HG02763 (cell line): ENCODE results near the gene NT5C1A.

Experiments
- ATAC-seq: cut with Tn5 transposase; IDR thresholded peaks from one replicate; pipeline ENCODE4 v1.9.1; 2021; ENCODE audit warnings: mild to moderate bottlenecking, moderate library complexity; ENCODE audit not compliant: unreplicated experiment

NT5C1A gene

DNA sequence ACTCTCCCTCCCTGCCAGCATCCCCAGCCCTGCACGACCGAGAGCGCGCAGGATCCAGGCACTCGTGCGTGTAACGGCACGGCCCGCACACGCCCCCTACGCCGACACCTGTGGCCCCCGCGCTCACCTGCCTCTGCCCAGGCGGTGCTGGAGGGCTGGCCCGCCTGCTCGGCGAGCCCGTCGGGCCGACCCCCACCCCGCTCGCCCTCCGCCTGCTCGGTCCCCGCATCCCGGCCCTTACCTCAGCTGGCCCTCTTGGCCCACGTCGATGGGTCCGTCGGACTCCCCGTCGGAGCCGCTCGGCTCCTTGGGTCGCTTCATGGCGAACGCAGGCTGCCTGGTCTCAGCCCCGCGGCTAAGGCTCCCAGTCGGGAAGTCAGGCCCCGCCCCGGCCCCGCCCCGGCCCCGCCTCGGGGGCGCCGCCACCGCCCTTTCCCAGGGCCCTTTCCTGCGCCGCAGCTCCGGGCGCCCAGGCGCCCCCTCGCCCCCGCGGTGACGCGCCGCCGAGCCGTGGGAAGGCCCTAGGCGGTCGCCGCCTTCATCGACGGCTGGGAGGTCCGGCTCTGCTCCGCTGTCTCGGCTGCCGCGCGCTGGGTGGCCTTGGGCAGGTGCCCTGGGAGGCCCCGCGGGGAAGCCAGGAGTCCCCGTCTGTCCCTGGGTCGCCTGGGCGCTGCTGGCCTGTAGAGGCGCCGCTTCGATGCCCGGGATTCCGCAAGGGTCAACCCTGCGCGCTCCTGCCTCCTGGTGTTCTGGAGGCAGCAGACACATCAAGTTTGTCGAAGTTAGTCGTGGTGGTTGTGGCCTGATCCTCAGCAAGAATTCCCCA is 32.4 kb downstream of the NT5C1A start, which contains the start of gene HEYL:
Gene HEYL (minus strand): TSS at position 339 of the 826 bp plus-strand sequence. CDS start 18 bp downstream, at position 321.
- ATAC-seq: no peak

DNA sequence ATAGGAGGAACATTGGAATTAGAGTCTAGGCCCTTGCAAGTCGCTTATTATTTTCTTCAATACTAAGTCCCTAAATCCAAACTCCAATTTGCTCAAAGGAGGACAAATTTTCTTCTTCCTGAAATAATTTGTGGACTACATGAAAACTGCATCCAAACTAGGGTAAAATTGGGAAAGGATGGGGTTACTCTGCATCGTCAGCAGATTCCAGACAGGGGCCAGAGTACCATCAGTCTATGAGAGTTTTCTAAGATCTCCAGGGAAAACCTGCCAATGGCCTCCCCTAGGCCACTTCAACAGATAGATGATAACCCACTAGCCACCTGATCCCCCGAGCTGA is 33.0 kb downstream of the NT5C1A start:
- no peak for ATAC-seq

DNA sequence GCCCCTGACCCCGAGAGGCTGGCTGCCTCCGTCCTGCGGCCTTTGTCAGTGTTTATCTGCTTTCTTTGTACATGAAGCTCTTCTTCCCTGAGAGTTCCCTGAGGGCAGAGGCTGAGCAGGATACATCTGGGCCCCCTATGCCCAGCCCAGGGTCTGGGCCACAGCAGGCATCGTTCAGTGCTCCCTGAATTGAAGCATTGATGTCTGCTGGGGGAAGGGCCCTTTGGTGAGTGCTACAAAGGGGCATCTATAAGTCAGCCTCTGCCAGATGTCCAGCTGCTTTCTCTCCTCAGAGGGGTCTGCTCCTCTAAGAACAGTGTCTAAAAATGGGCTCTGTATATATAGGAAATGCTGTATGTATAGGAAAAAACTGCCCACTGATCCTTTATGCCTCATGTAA is 34.5 kb downstream of the NT5C1A start:
- no peak for ATAC-seq

DNA sequence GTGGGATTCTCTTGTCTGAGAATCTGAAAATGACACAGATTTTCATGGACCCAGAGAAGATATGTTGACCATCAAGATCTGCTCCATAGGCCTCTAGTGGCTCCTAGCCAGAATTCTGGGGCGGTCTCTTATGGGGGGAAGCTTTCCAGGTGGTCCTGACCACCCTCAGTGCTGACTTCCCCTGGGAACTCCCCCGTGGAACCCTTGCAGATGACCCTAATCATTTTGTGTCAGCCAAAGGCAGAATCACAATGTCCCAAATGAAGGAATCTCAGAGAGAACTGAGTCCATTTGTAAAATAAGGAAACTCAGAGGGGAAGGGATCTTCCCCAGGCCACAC is 36.1 kb downstream of the NT5C1A start:
- ATAC-seq: no peak

DNA sequence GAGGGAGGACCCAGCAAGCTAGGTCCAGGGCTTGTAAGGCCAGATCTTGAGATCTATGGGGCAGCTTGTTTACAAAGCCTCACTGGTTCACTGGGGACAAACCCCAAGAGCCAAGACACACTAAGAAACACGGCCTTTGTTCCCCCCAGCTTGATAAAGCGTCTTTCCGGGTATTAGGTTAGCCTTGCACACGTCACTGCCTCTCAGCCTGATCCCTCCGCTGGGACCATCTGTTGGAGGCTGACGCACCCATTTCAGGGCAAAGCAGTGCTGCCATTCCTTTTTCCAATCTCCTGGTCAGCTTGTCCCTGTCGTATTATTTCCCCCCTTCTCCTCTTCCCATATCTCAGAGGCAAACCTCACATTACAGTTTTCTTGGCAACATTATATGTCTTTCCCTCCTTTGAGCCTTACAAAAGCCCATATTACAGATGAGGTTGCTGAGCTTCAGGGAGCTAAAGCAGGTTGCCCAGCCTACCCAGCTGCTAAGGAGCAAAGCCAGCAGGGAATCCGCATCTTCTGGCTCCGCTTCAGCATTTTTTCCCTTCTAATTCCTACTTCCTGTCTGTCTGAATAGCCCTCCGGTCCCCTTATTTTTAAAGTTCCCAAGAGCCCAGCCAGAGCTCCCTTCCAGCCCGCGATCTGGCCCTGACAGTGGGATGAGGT is 36.6 kb downstream of the NT5C1A start:
- no peak for ATAC-seq

DNA sequence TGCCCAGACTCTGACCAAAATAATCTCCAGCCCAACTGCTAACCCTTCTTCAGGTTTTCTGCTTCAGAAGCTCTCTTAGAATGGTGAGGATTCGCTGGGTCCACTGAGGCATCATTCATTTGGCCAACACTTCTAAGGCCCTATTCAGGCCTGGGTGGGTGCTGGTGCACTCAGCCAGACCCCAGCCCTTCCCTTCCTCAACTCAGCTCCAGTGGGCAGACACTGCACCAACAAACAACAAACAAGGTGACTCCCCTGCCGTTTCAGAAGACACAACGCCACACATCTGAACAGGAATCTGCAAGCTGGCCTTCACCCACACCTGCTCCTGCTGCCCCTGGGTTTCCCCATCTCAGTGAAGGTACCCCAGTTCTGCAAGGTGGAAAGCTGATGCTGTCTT is 38.5 kb downstream of the NT5C1A start:
- no peak for ATAC-seq

DNA sequence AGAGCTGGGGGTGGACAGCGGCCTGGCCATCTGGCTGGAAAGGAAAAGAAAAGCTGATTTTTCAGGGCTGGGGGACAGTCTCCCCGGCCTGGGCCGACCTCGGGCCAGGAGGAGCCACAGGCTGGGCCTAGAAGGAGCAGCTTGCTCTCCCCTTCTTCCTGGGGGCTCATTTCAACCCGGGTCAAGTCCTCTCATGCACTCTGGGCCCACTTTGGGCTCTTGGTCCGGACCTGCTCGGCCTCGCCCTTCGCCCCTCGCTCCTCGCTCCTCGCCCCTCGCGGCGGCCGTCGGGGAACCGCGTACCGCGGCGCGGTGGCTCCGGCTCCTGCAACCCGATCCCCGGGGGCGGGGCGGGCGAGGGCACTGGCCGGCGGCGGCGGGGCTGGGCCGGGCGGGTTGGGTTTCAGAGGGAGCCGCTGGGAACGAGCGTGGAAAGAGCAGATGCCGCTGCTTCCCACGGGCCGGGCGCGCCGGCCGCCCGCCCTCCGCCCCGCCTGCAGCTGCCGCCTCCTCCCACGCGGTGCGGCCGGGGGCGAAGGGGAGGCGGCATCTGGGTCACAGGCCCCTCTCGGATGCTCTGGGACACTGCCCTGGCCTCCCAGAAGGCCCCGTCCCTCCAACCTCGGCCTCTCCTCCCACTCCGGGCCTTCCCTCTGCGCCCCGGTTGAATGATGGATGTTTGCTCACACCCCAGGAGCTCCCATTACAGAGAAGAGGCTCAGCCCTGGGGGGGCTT is 39.1 kb downstream of the NT5C1A start:
- ATAC-seq: no peak

DNA sequence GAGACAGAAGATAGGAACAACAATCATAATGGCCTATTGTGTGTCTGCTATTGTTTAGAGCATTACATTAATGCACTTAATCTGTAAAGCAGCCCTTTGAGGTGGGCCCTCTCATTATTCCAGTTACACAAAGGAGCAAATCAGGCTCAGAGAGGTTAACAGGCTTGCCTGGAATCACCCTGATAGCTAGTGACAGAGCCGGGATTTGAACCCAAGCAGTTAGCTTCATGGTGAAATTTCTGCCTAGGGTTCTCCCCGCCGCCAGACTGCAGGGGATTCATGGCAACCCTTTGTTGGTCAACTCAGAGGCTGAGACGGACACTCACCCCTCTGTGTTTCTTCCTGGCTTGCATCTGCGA is 39.6 kb downstream of the NT5C1A start:
- no peak for ATAC-seq

DNA sequence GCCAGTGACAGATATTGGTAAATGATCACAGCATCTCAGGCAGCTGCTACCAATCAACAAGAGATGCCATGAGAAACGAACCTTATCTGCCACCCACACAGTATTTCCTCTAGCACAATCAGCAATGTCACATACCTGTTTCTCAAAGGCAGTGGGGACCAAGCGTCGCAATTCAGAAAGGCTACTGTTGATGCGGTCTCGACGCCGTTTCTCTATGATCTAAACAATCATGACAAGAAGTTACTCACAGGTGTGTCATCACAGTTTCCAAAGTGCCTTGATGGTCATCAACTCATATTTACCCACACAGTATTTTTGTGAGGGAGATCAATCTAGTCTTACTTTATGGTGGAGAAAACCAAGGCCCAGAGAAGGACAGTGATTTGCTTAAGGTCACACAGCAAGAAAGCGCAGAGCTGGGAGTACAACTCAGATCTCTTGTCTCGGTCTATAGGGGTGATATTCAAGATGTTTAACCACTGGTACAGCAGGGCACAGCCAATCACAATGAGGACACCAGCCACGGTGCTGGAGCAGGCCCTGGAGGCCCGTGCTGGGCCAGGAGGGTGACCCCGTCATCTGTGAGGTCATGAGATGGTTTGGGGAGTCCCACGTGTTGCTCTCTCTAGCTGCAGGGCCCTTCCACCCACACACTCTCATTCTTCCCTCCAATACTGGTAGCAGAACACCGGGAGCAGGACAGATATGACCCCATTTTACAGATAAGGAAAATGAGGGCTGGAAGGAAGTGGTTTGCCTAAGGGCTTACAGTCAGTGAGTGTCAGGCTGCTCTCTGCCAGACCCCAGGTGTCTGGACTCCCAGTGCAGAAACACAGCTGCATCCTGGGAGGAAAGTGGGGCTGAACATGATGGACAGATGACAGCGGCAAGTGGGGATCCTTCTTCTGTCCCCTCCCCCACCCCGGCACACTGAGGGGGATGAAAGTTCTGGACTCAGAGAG is 40.3 kb downstream of the NT5C1A start:
- no peak for ATAC-seq

DNA sequence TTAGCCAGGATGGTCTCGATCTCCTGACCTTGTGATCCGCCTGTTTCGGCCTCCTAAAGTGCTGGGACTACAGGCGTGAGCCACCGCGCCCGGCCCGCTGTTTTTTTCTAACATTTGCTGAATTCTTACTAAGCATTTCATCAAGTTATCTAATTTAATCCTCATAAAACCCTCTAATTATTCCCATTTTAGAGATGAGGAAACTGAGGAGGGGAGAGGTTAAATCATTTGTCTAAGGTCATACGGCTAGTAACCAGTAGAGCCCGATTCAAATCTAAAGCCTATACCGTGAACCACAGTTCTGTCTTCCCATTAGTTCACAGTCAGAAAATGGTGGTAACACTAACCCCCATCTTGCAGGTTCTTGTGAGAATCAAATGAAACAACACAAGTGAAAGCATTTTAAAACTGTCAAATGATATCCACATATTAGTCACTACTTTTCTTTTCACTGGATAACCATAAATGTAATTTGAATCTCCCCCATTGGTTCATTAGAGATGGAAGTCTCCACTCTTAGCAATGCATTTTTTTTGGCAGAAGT is 43.0 kb downstream of the NT5C1A start:
- no peak for ATAC-seq

DNA sequence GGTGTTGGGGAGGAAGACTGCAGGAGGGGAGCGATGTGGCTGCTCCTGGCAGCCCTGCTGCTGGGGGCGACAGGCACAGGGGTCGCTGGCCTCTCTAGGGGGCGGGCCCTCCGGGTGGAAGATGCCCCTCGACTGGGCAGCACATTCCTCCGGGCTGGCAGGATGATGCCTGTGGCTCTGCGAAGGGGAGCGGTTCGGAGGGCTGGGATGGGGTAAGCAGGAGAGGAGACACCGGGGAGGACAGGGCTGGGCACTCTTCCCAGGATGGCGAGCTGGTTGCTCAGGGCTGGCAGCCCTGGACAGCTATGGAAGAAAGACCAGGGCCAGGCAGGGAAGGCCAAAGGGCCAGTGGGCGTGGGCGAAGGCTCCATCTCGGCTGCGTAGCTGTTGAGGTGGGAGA is 45.3 kb downstream of the NT5C1A start:
- ATAC-seq: no peak

DNA sequence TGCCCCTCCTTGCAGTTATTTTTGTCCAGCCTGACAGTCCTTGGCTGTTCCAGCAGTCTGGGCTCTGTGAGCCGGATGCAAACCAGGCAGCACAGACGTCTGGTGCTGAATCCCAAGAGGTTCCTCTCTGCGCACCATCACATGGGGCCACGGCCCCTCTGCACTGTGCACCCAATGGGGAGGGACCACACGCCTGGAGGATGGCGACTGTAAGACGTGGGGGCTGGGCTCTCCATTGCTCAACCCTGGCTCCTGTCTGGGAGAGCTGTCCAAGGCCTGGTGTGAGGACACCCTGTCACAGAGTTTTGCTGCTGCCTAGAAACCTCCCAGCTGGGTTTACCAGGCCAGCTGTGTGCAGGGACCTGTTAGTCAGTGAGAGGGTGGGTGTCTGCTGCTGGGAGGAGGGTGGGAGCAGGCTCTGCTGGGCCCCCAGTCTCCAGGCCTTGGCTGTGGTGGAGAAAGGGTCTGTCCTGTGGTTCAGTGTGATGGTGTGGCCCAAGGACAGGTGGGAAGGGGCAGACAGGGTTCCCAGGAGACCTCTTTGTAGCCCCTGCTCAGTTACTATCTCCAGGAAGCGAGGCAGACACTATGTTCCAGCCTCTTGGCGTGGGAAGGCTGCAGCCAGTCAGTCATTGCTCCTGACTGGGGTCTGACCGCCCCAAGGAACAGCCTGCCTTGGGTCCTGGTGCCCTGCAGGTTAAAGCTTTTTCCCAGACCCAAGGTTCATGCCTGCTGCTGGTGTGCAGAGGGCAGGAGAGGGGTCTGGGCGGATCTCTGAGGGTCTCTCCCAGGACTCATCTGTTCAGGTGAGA is 46.2 kb downstream of the NT5C1A start:
- no peak for ATAC-seq

DNA sequence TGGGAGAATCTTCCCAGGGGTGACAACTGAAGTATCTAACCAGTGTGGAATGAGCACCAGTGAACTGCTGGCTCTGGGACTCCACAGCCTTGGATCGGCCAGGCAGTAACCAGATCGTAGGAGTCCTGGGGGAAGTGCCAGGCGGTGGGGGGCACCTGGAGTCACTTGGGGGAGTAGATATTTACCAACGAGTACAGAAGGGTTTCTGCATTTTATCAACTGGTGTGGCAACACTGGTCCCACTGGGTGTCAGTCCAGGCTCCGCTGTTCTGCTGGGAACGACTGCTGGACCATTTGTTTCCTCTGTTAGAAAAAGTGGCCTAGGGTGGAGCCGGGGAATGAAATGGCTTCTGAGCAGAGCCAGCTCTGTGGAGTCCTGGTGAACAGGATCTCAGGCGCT is 46.9 kb downstream of the NT5C1A start:
- ATAC-seq: no peak

DNA sequence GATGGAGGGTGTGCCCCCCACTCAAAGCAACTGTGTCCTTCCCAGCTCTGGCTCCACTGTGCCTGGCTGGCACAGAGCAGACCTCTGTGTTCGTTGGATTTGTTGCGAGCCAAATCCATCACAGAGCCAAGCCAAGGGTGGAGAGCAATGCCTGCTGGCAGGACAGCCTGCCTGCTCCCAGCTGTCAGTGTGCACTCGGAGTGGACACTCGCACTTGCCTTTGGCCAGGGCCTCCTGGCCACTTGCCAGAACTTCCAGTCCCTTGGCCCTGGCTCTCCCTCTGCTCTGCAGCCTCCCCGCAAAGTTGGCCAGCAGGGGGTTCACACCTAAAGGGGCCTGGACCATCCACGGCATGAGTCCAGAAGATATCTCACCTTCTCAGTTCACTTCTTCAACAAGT is 48.9 kb downstream of the NT5C1A start:
- ATAC-seq: no peak

DNA sequence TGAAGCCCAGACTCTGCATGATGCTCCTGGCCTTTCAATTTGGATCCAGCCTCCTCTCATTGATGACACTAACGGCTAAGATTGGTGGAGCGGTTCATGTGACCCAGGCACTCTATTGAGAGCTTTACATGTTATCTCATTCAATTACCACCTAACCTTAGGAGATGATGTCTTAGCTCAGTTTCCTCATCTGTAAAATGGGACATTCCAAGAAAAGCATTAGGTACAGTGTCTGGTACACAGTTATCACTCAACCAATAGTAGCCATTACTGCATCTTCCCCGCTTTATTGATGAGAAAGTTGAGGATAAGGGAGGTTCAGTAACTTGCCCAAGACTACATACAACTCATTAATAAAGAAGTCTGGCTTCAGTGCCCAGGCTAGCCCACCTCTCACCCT is 49.5 kb downstream of the NT5C1A start:
- ATAC-seq: no peak

DNA sequence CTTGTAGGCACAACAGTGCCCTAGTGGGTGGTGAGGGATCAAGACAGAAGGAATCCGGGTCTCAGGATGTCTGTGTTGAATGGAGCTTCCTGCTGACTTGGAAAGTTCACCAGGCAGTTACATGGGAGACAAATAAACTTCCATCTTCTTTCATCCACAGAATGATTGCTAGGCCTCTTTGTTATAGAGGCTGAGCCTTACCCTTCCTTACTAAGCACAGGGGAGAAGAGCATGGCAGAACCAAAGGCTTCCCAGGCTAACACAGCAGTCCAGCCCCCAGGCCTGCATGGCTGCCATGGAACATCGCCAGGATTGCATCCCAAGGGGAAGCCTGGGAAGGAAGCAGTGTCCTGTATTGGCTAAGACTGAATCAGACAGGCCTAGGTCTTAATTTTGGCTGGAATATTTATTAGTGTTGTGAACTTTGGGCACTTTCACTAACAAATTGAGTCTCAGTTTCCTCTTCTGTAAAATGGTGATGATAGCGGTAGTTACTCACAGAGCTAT is 51.2 kb downstream of the NT5C1A start:
- no peak for ATAC-seq

DNA sequence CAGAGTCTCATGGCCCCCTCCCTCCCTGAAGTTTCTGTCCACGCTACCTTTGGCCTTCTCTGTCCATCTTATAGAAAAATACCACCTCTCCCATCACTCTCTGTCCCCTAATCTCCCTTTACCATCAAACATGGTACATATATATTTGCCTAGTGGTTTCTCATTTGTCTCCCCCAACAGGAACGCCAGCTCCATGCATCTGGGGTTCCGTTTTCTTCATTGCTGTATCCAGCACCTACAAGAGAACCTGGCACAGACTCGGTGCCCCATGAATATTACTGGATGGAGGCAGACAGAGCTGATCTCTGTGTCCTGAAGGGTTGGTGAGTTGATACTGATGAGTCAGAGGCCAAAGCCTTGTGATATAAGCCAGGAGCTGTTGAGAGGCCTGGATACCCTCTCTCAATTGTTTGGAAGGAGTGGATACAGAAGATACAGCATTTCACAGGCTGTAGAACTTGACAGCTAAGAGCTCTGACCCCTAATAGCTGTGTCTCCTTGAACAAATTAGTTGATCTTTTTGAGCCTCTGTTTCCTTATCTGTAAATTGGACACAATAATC is 54.3 kb downstream of the NT5C1A start:
- ATAC-seq: no peak

DNA sequence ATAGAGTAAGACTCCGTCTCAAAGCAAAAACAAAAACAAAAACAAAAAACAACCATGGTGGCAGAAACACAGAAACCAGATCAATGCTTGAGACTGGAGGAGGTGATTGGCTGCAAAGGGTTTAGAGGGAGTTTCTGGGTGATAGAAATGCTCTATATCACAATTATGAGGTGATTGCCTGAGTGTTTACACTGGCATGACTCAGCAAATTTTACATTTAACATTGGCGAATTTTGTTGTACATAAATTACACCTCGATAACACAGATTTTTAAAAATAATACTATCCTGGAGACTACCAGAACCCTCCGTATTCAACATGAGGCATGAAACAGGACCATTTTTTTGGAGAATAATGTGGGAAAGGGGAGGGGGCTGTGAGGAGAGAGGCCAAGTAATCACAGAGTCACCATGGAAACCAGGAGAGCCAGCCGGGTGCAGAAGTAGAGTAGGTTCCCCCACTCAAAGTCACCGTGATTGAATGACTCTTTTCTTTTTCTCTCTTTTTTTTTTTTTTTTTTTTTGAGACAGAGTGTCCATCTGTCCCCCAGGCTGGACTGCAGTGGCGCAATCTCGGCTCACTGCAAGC is 56.7 kb downstream of the NT5C1A start:
- no peak for ATAC-seq

DNA sequence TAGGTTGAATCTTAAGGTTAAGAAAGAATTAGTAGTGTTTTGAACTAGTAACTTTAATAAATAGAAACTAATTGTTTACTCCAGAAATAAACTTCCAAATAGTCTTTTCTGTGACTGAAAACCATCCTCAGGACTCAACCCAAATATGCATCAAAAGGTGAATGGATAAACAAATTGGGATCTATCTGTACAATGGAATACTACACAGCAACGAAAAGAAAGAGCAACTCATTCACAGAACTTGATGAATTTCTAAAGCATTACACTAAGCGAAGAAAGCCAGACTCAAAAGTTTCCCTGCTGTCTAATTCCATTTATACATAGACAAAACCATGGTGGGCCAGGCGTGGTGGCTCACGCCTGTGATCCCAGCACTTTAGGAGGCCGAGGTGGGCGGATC is 57.4 kb downstream of the NT5C1A start:
- no peak for ATAC-seq
